SK-N-MC (cell line): ENCODE measurements around the gene TUBA4A.

Source experiments
- DNase-seq: peaks from one replicate; pipeline ENCODE4 v3.0.0-alpha.2; 2011; ENCODE audit warnings: low read depth, low spot score
- H3K27ac ChIP-seq: fragments of 200-600 bp; sonication (generic); 2 replicates; pipeline ENCODE4 v1.5.1; 2016; ENCODE audit warnings: mixed run types
- H3K36me3 ChIP-seq: fragments of 200-600 bp; sonication (generic); 2 replicates; pipeline ENCODE4 v1.6.1; 2017; ENCODE audit warnings: antibody characterized with exemption, low read length, mixed read lengths; ENCODE audit not compliant: insufficient read depth
- H3K4me3 ChIP-seq: fragments of 200-600 bp; sonication (generic); 2 replicates; pipeline ENCODE4 v1.5.1; 2016
- H3K9ac ChIP-seq: fragments of 200-600 bp; sonication (generic); 2 replicates; pipeline ENCODE4 v1.8.0; 2017; ENCODE audit warnings: mixed run types, mixed read lengths; ENCODE audit not compliant: insufficient read length
- H3K9me3 ChIP-seq: fragments of 200-600 bp; sonication (generic); 2 replicates; pipeline ENCODE4 v1.6.1; 2017; ENCODE audit warnings: low read depth, mild to moderate bottlenecking, antibody characterized with exemption, low read length, moderate library complexity, mixed read lengths
- EZH2 ChIP-seq: fragments of 200-600 bp; sonication (generic); IDR thresholded peaks from one replicate; pipeline ENCODE4 v1.6.1; 2017; ENCODE audit warnings: antibody characterized with exemption
- FOXP2 ChIP-seq: optimal IDR thresholded peaks from 2 replicates; pipeline ENCODE3; 2011; ENCODE audit warnings: mild to moderate bottlenecking, moderate library complexity; ENCODE audit not compliant: insufficient read depth; ENCODE audit errors: extremely low read length, control extremely low read depth
- POLR2AphosphoS5 ChIP-seq: IDR thresholded peaks from 2 replicates; pipeline ENCODE4 v1.6.1; 2012; ENCODE audit warnings: mild to moderate bottlenecking, low read depth, low read length, borderline replicate concordance

The TUBA4A gene

GRCh38 chr2:219245148-219245898 is 8.4 kb downstream of the TUBA4A start, which contains the start of the genes GLB1L and STK16:
TSS of gene GLB1L (minus strand) at chr2:219245444. CDS start at chr2:219243573, 1,871 bp downstream.
TSS of gene STK16 (plus strand) at chr2:219245479. CDS start at chr2:219246000, 521 bp downstream.
- TF ChIP-seq FOXP2 (peak; percentile 9), EZH2 (no peak), POLR2AphosphoS5 (peak; percentile 90)
- no peaks in the 10 kb centered on the region; the same call in 1 of the 2 replicates for H3K36me3 ChIP-seq
- no peaks in the 10 kb centered on the region for H3K9me3 ChIP-seq
- H3K27ac ChIP-seq: no peak within 1 kb of the TSS
- H3K9ac ChIP-seq: peak within 1 kb of the TSS; percentile 87
- H3K4me3 ChIP-seq: peak within 1 kb of the TSS; percentile 99
- DNase-seq: no peak

DNA sequence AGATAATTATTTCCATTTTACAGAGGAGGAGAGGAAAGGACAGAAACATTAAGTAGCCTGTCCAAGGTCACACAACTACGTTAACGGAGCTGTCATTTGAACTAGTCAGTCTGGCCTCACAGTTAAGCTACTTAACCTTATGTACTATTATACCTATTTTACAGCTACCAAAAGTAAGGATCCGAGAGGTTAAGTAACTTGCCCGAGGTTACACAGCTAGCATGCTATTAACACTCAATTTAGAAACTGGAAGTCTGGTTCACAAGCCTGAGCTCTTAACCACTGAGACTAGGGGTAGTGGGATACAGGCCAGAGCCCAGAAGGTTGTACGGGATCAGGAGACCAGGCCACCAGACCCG is 8.9 kb downstream of the TUBA4A start:
- no peak for DNase-seq
- Histone ChIP-seq H3K36me3 (no peaks in the 10 kb centered on the region; the same call in 1 of the 2 replicates), H3K27ac (no peak overlapping the region), H3K4me3 (peak overlapping the region; percentile 99), H3K9ac (peak overlapping the region; percentile 87), H3K9me3 (no peaks in the 10 kb centered on the region)
- TF ChIP-seq EZH2 (no peak), POLR2AphosphoS5 (no peak), FOXP2 (no peak)

DNA sequence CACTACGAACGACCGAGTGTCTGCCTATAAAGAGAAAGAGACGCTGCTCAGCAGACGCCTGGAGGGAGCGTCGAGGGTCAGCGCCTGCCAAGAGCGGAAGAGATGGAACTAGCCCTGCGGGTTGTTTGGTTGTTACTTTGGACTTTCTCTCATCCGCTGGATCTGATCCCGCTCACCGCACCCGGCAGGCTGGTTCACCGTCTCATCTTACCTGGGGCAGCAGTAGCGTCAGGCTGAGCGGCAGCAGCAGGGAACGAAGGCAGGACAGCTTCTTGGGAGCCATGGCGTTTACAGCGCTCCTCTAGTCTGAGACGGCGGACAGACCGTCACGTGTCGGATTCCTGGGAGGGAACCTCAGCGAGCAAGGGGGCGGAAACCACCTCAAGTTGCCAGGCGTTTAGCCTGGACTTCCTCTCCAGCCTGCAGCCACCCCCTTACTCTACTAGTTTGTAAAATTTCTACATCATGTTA is 10.4 kb downstream of the TUBA4A start:
- no peak for DNase-seq
- TF ChIP-seq POLR2AphosphoS5 (no peak), FOXP2 (no peak), EZH2 (no peak)
- H3K9me3 ChIP-seq: no peaks in the 10 kb centered on the region
- H3K36me3 ChIP-seq: no peaks in the 10 kb centered on the region; the same call in 1 of the 2 replicates
- no peak overlapping the region for H3K9ac ChIP-seq
- no peak overlapping the region for H3K27ac ChIP-seq
- H3K4me3 ChIP-seq: no peak overlapping the region

DNA sequence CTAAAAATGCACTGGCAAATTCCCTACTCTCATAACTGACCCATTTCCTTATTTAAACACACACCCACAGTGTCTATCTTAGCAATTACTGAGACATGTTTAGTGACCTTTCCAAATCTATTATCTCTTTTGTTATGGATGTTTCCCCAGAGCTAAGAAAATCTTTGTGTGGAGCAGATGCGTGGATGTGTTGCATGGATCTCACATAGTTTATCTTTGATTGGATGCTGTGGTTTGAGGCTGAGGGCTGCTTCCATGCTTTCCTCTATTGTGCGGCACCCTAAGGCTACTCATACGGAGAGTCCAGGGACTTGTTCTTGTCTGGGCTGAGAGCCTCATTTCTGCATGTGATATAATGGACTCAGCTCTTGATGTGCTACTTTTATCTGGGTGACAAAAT is 19.4 kb downstream of the TUBA4A start:
- DNase-seq: no peak
- Histone ChIP-seq H3K27ac (no peak overlapping the region), H3K9me3 (no peaks in the 10 kb centered on the region), H3K4me3 (no peak overlapping the region), H3K36me3 (peaks cover 49% of the 10 kb centered on the region), H3K9ac (no peak overlapping the region)
- no peak for TF ChIP-seq FOXP2
- TF ChIP-seq POLR2AphosphoS5: no peak
- TF ChIP-seq EZH2: no peak

GRCh38 chr2:219230059-219230540 is 23.6 kb downstream of the TUBA4A start:
- peak overlapping the region; percentile 85 for H3K9ac ChIP-seq
- TF ChIP-seq EZH2 (no peak), POLR2AphosphoS5 (no peak), FOXP2 (no peak)
- no peaks in the 10 kb centered on the region for H3K9me3 ChIP-seq
- peak overlapping the region; percentile 55; the same call in 1 of the 2 replicates for H3K27ac ChIP-seq
- peak overlapping the region; percentile 92 for H3K4me3 ChIP-seq
- H3K36me3 ChIP-seq: peaks cover 42% of the 10 kb centered on the region
- no peak for DNase-seq

DNA sequence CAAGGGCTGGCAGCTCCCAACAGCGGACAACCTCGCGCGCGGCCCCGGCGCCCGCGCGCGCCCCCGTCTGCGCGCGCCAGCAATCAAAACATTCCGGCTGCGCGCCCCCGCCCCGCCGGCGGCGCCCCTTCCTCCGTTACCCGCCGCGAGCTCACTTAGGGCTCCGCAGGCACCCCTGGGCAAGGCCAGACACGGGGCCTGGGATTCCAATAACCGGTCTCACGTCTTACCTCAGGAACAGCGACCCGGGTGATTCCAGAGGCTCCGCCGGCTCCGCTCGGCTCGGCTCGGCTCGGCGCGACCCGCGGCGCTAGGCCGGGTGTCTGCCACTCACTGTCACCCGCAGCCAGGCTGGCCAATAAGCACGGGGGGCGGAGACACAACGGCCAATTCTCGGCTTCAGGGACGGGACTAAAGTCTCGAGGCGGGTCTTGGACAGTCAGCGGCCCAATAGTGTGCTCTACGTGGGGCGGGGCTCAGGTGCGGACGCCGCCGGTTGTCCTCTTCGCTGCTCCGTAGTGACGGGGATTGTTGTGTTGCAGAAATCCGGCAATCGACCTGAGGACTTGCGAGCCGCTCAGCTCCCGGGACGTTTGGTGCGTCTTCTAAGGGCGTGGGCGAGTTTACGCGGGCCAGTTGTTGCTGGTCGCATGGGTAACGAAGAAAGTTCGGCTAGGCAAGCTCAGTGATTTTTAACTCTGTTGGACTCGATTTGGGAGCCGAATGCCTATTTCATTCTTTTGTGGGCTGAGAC is 24.2 kb downstream of the TUBA4A start, which contains the start of the genes ANKZF1 and ATG9A:
ANKZF1 (plus strand) TSS at position 502 of the 754 bp plus-strand sequence. CDS start 452 bp downstream, outside the sequence.
ATG9A (minus strand) TSS at position 332 of the 754 bp plus-strand sequence. CDS start 1,612 bp downstream, outside the sequence.
- peak within 1 kb of the TSS; percentile 92 for H3K4me3 ChIP-seq
- DNase-seq: peak; percentile 84
- peak; percentile 97 for TF ChIP-seq FOXP2
- no peak for TF ChIP-seq EZH2
- TF ChIP-seq POLR2AphosphoS5: peak; percentile 92
- H3K9me3 ChIP-seq: no peaks in the 10 kb centered on the region
- peak within 1 kb of the TSS; percentile 73; the same call in 1 of the 2 replicates for H3K27ac ChIP-seq
- H3K36me3 ChIP-seq: peaks cover 43% of the 10 kb centered on the region
- H3K9ac ChIP-seq: peak within 1 kb of the TSS; percentile 97

DNA sequence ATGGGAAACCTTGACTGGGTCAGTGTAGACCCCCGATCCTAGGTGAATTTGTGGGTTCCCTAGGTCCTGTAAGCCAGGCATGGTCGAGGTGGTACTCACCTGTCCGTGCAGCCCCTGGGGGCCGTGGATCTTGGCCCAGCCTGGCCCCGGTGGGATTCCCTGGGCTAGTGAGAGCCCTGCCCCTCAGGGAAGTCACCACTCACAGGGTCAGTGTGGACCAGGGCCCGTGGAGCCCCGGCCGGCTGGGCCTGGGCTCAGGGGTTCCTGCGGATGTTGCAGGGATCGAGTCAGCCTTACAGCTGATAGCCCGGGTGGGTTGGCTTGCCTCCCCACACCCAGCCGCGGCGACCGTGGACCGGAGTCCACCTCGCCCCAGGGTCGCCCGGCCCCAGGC is 24.8 kb downstream of the TUBA4A start:
- Histone ChIP-seq H3K9ac (peak overlapping the region; percentile 97), H3K4me3 (peak overlapping the region; percentile 92), H3K36me3 (peaks cover 43% of the 10 kb centered on the region), H3K27ac (0 out of 2 replicates have a peak overlapping the region, but pooled peaks have one; percentile 73), H3K9me3 (no peaks in the 10 kb centered on the region)
- DNase-seq: no peak
- no peak for TF ChIP-seq EZH2
- no peak for TF ChIP-seq POLR2AphosphoS5
- TF ChIP-seq FOXP2: no peak
